ENCODE data around the gene CGB3.

DNA sequence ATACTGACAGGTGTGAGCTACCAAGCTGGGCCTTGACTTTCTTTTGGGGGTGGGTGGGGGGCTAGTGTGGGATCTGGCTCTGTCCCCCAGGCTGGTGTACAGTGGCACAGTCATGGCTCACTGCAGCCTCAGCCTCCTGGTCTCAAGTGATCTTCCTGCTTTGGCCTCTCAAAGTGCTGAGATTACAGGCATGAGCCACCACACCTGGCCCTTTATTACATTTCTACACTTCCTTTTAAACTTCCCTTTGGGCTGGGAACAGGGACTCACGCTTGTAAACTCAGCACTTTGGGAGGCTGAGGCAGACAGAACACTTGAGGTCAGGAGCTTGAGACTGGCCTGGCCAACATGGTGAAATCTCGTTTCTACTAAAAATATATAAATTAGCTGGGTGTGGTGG is 47.1 kb downstream of the CGB3 start:
- TF ChIP-seq CTCF (IDR thresholded peaks at IDR 0.05; ENCODE audit: low read length) (no peak), EZH2phosphoT487 (IDR thresholded peaks at IDR 0.05; ENCODE audit: low read length) (no peak)
